ENCODE data around the gene CCDC117.

- no peak for TF ChIP-seq CTCF (IDR thresholded peaks at IDR 0.05; ENCODE audit: low read depth, low read length)
- TF ChIP-seq POLR2A (IDR thresholded peaks at IDR 0.05; ENCODE audit: extremely low read depth, insufficient read length) = no peak
- TF ChIP-seq MAX (IDR thresholded peaks at IDR 0.05; ENCODE audit: low read depth, low read length) = no peak
Observed at GRCh38 chr22:28728621-28729313, 43.7 kb upstream of the CCDC117 start.
